Measurements from ENCODE around the gene CNPY3. TPM values are rescaled to one million over a fixed set of nuclear protein-coding genes. Genes with fewer than 3 reads are reported as not detected.

Gene CNPY3
- polyA plus RNA-seq, 1 donor from 2014 or later: 26.4 TPM

DNA sequence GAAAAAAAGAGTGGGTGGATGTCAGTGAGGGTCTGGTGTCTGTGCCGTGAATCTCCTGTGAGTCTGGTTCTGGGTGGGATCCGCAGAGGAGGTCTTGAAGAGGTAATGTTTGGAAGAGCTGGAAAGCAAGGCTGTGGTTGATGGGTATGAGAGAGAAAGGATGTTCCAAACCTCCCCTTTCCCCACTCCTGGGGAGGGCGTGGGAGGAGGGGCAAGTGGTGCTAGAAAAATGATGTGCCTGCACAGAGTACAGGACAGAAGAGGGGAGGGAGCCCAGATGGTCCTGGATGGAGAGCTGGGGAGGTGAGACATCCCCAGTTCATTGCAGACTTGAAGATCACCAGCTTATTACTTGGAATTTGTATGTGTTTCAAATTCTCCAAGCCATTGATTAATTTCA, 3.1 kb downstream of the CNPY3 start:
- Histone ChIP-seq H3K9me2 (ENCODE audit: insufficient read depth, low read length) (no peaks in the 10 kb centered on the region), H4K20me1 (ENCODE audit: insufficient read depth) (no peaks in the 10 kb centered on the region), H3K4me3 (ENCODE audit: low read length) (no peak overlapping the region), H3K27me3 (ENCODE audit: insufficient read depth, low read depth, low read length) (no peaks in the 10 kb centered on the region), H3K36me3 (ENCODE audit: insufficient read depth, low read length) (no peaks in the 10 kb centered on the region), H3K27ac (ENCODE audit: low read length) (no peak overlapping the region), H3K9me3 (ENCODE audit: low read length) (no peaks in the 10 kb centered on the region), H3F3A (ENCODE audit: insufficient read depth, low read length, poor library complexity, severe bottlenecking) (no peaks in the 10 kb centered on the region), H3K9ac (ENCODE audit: low read length) (no peak overlapping the region), H3K79me2 (replicated peaks; ENCODE audit: insufficient read depth, low read length) (peaks cover 20% of the 10 kb centered on the region), H3K4me2 (ENCODE audit: low read length) (no peak overlapping the region), H2AFZ (ENCODE audit: low read depth, low read length) (no peak overlapping the region)
- TF ChIP-seq MXI1 (conservative IDR thresholded peaks at IDR 0.05; ENCODE audit: poor library complexity, severe bottlenecking) (no peak), SMC3 (conservative IDR thresholded peaks at IDR 0.05; ENCODE audit: poor library complexity) (no peak), POLR2AphosphoS5 (IDR thresholded peaks at IDR 0.05) (no peak), EZH2 (IDR thresholded peaks at IDR 0.05; ENCODE audit: borderline replicate concordance, insufficient read depth, low read length, poor library complexity, severe bottlenecking) (no peak), RAD21 (conservative IDR thresholded peaks at IDR 0.05) (no peak), EP300 (conservative IDR thresholded peaks at IDR 0.05; ENCODE audit: poor library complexity, severe bottlenecking) (no peak)
- TF ChIP-seq, protein P1, sequence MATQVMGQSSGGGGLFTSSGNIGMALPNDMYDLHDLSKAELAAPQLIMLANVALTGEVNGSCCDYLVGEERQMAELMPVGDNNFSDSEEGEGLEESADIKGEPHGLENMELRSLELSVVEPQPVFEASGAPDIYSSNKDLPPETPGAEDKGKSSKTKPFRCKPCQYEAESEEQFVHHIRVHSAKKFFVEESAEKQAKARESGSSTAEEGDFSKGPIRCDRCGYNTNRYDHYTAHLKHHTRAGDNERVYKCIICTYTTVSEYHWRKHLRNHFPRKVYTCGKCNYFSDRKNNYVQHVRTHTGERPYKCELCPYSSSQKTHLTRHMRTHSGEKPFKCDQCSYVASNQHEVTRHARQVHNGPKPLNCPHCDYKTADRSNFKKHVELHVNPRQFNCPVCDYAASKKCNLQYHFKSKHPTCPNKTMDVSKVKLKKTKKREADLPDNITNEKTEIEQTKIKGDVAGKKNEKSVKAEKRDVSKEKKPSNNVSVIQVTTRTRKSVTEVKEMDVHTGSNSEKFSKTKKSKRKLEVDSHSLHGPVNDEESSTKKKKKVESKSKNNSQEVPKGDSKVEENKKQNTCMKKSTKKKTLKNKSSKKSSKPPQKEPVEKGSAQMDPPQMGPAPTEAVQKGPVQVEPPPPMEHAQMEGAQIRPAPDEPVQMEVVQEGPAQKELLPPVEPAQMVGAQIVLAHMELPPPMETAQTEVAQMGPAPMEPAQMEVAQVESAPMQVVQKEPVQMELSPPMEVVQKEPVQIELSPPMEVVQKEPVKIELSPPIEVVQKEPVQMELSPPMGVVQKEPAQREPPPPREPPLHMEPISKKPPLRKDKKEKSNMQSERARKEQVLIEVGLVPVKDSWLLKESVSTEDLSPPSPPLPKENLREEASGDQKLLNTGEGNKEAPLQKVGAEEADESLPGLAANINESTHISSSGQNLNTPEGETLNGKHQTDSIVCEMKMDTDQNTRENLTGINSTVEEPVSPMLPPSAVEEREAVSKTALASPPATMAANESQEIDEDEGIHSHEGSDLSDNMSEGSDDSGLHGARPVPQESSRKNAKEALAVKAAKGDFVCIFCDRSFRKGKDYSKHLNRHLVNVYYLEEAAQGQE (IDR thresholded peaks at IDR 0.05; ENCODE audit: borderline replicate concordance): no peak
- TF ChIP-seq, protein P2, sequence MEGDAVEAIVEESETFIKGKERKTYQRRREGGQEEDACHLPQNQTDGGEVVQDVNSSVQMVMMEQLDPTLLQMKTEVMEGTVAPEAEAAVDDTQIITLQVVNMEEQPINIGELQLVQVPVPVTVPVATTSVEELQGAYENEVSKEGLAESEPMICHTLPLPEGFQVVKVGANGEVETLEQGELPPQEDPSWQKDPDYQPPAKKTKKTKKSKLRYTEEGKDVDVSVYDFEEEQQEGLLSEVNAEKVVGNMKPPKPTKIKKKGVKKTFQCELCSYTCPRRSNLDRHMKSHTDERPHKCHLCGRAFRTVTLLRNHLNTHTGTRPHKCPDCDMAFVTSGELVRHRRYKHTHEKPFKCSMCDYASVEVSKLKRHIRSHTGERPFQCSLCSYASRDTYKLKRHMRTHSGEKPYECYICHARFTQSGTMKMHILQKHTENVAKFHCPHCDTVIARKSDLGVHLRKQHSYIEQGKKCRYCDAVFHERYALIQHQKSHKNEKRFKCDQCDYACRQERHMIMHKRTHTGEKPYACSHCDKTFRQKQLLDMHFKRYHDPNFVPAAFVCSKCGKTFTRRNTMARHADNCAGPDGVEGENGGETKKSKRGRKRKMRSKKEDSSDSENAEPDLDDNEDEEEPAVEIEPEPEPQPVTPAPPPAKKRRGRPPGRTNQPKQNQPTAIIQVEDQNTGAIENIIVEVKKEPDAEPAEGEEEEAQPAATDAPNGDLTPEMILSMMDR (IDR thresholded peaks at IDR 0.05; ENCODE audit: poor library complexity, severe bottlenecking): no peak

DNA sequence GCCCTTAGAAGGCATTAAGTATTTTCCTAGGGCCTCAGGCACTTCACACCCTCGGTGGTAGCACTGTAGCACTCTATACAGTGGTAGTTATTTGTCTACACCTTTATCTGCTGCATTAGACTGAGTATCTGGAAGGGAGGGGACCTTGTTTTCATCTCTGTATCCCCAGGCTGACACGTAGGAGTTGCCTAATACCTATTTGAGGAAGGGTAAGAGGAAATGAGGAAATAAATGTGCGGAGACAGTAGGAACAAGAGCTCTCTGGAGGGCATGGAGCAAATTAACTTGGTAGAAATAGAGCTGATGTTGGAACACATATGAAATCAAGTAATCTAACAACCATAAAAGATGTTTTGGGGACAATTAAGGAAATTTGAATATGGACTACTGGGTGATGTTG, 3.9 kb downstream of the CNPY3 start:
- H3K9me2 ChIP-seq (ENCODE audit: insufficient read depth, low read length): no peaks in the 10 kb centered on the region
- H2AFZ ChIP-seq (ENCODE audit: low read depth, low read length): no peak overlapping the region
- H3K27me3 ChIP-seq (ENCODE audit: insufficient read depth, low read depth, low read length): no peaks in the 10 kb centered on the region
- no peak overlapping the region for H3K4me2 ChIP-seq (ENCODE audit: low read length)
- no peaks in the 10 kb centered on the region for H3F3A ChIP-seq (ENCODE audit: insufficient read depth, low read length, poor library complexity, severe bottlenecking)
- H3K9ac ChIP-seq (ENCODE audit: low read length): no peak overlapping the region
- peaks cover 20% of the 10 kb centered on the region for H3K79me2 ChIP-seq (replicated peaks; ENCODE audit: insufficient read depth, low read length)
- H4K20me1 ChIP-seq (ENCODE audit: insufficient read depth): no peaks in the 10 kb centered on the region
- H3K36me3 ChIP-seq (ENCODE audit: insufficient read depth, low read length): no peaks in the 10 kb centered on the region
- H3K9me3 ChIP-seq (ENCODE audit: low read length): no peaks in the 10 kb centered on the region
- H3K4me3 ChIP-seq (ENCODE audit: low read length): no peak overlapping the region
- H3K27ac ChIP-seq (ENCODE audit: low read length): no peak overlapping the region
- TF ChIP-seq RAD21 (conservative IDR thresholded peaks at IDR 0.05) (no peak), MXI1 (conservative IDR thresholded peaks at IDR 0.05; ENCODE audit: poor library complexity, severe bottlenecking) (no peak), POLR2AphosphoS5 (IDR thresholded peaks at IDR 0.05) (no peak), EZH2 (IDR thresholded peaks at IDR 0.05; ENCODE audit: borderline replicate concordance, insufficient read depth, low read length, poor library complexity, severe bottlenecking) (no peak), SMC3 (conservative IDR thresholded peaks at IDR 0.05; ENCODE audit: poor library complexity) (no peak), EP300 (conservative IDR thresholded peaks at IDR 0.05; ENCODE audit: poor library complexity, severe bottlenecking) (no peak), TAF1 (IDR thresholded peaks at IDR 0.05; ENCODE audit: low read depth) (no peak)
- TF ChIP-seq, protein P1 (IDR thresholded peaks at IDR 0.05; ENCODE audit: borderline replicate concordance): no peak
- TF ChIP-seq, protein P2 (IDR thresholded peaks at IDR 0.05; ENCODE audit: poor library complexity, severe bottlenecking): no peak
